Endodermal cell (in vitro differentiated cells): ENCODE measurements around the gene PRMT9. TPM values are rescaled to one million over a fixed set of nuclear protein-coding genes. Genes with fewer than 3 reads are reported as not detected.

Experiments
- DNase-seq: peaks from one replicate; pipeline ENCODE4 v3.0.0-alpha.2; 2017
- H3K27ac ChIP-seq: 2 replicates; pipeline ENCODE4 v1.5.1; 2013; ENCODE audit warnings: mild to moderate bottlenecking, low read depth, low read length, moderate library complexity
- H3K27me3 ChIP-seq: 2 replicates; pipeline ENCODE4 v1.6.1; 2013; ENCODE audit warnings: mild to moderate bottlenecking, low read length, moderate library complexity; ENCODE audit not compliant: insufficient read depth, control insufficient read depth, poor library complexity, severe bottlenecking
- H3K36me3 ChIP-seq: 2 replicates; pipeline ENCODE4 v1.7.0; 2013; ENCODE audit warnings: mild to moderate bottlenecking, low read length, moderate library complexity; ENCODE audit not compliant: control insufficient read depth, insufficient read depth
- H3K4me1 ChIP-seq: one replicate; pipeline ENCODE4 v1.7.0; 2013; ENCODE audit warnings: low read length; ENCODE audit not compliant: control insufficient read depth, insufficient read depth
- H3K4me3 ChIP-seq: 2 replicates; pipeline ENCODE4 v1.5.1; 2013; ENCODE audit warnings: mild to moderate bottlenecking, low read length, moderate library complexity
- H3K9ac ChIP-seq: 2 replicates; pipeline ENCODE4 v1.6.1; 2013; ENCODE audit warnings: mild to moderate bottlenecking, low read length, moderate library complexity; ENCODE audit not compliant: poor library complexity, severe bottlenecking; ENCODE audit errors: extremely low read depth
- H3K9me3 ChIP-seq: 2 replicates; pipeline ENCODE4 v1.6.1; 2013; ENCODE audit warnings: mild to moderate bottlenecking, low read length, moderate library complexity; ENCODE audit not compliant: control insufficient read depth
- H3K27ac Mint-ChIP-seq: 2 replicates; pipeline ENCODE4 v1.8.0; 2020; ENCODE audit warnings: mixed read lengths
- H3K27me3 Mint-ChIP-seq: 2 replicates; pipeline ENCODE4 v1.8.0; 2021; ENCODE audit warnings: mild to moderate bottlenecking, mixed read lengths; ENCODE audit not compliant: insufficient read depth
- H3K36me3 Mint-ChIP-seq: 2 replicates; pipeline ENCODE4 v1.8.0; 2020; ENCODE audit warnings: low read depth, mixed read lengths
- H3K4me1 Mint-ChIP-seq: 2 replicates; pipeline ENCODE4 v1.8.0; 2020; ENCODE audit warnings: mixed read lengths
- H3K4me3 Mint-ChIP-seq: 2 replicates; pipeline ENCODE4 v1.8.0; 2020; ENCODE audit warnings: mild to moderate bottlenecking, moderate library complexity, mixed read lengths
- H3K9me3 Mint-ChIP-seq: 2 replicates; pipeline ENCODE4 v1.8.0; 2020; ENCODE audit warnings: mild to moderate bottlenecking, mixed read lengths
- CTCF ChIP-seq: fragments of 200-600 bp; sonication (generic); conservative IDR thresholded peaks from 2 replicates; pipeline ENCODE4 v1.5.0; 2021; ENCODE audit warnings: antibody characterized with exemption, mild to moderate bottlenecking
- WGBS, 2 experiments: methylation state at CpG; one replicate each; pipeline versions ENCODE4 v1.1.5 to v1.1.7; 2013; ENCODE audit warnings: missing lambda C conversion rate in 2 of 2, mixed read lengths in 1 of 2; ENCODE audit not compliant: insufficient coverage in 1 of 2, insufficient read length in 1 of 2; 5-methylcytosine and 5-hydroxymethylcytosine counted together
- total RNA-seq, 2 donors: library from RNA; stranded (reverse); fragmentation: NEBNext Ultra II Directional in 1 of 2; extraction: Animal tissue kit (Norgen Biotek cat#: 25700) in 1 of 2; gene quantifications; 2 replicates in 1 of 2; 3 replicates in 1 of 2; pipeline ENCODE4 v1.2.1, GENCODE V29; 2021

PRMT9 gene
- total RNA-seq, 2 donors from 2014 or later, result 15.3 to 17.3 TPM

- H3K27ac Mint-ChIP-seq, result no peak overlapping the region
- 80 to 89% methylated on average over 1 to 2 of the region's 2 CpGs for WGBS, 2 experiments
- no peak overlapping the region for H3K4me3 Mint-ChIP-seq
- H3K9me3 Mint-ChIP-seq, result no peaks in the 10 kb centered on the region
- Histone ChIP-seq H3K36me3 (peaks cover 62% of the 10 kb centered on the region), H3K9ac (no peak overlapping the region), H3K4me3 (no peak overlapping the region), H3K4me1 (no peaks in the 10 kb centered on the region), H3K9me3 (no peaks in the 10 kb centered on the region), H3K27ac (no peak overlapping the region), H3K27me3 (no peaks in the 10 kb centered on the region)
- no peaks in the 10 kb centered on the region for H3K27me3 Mint-ChIP-seq
- no peak for DNase-seq
- no peaks in the 10 kb centered on the region for H3K4me1 Mint-ChIP-seq
- peaks cover 63% of the 10 kb centered on the region for H3K36me3 Mint-ChIP-seq
- TF ChIP-seq CTCF, result no peak
Measured at GRCh38 chr4:147638942-147639341, 45.0 kb downstream of the PRMT9 start.

- H3K27me3 Mint-ChIP-seq, result no peaks in the 10 kb centered on the region
- Histone ChIP-seq H3K27me3 (no peaks in the 10 kb centered on the region), H3K4me3 (no peak overlapping the region), H3K4me1 (no peaks in the 10 kb centered on the region), H3K9ac (no peak overlapping the region), H3K9me3 (no peaks in the 10 kb centered on the region), H3K36me3 (peaks cover 67% of the 10 kb centered on the region), H3K27ac (no peak overlapping the region)
- 100% methylated on average over 1 of the region's 1 CpG; no CpG with 5 or more reads in 1 of the 2 experiments for WGBS, 2 experiments
- H3K36me3 Mint-ChIP-seq, result peaks cover 67% of the 10 kb centered on the region
- H3K4me1 Mint-ChIP-seq, result no peaks in the 10 kb centered on the region
- no peak for TF ChIP-seq CTCF
- H3K27ac Mint-ChIP-seq, result no peak overlapping the region
- DNase-seq, result no peak
- H3K4me3 Mint-ChIP-seq, result no peak overlapping the region
- no peaks in the 10 kb centered on the region for H3K9me3 Mint-ChIP-seq
Measured at GRCh38 chr4:147638365-147638764, 45.6 kb downstream of the PRMT9 start.

GRCh38 chr4:147635348-147635747 is 48.6 kb downstream of the PRMT9 start:
- Mint-ChIP-seq H3K4me3 (no peak overlapping the region), H3K27ac (no peak overlapping the region), H3K36me3 (peaks cover 61% of the 10 kb centered on the region), H3K4me1 (no peaks in the 10 kb centered on the region), H3K27me3 (no peaks in the 10 kb centered on the region), H3K9me3 (no peaks in the 10 kb centered on the region)
- H3K27me3 ChIP-seq, result no peaks in the 10 kb centered on the region
- H3K36me3 ChIP-seq, result peaks cover 82% of the 10 kb centered on the region
- H3K9me3 ChIP-seq, result no peaks in the 10 kb centered on the region
- H3K4me1 ChIP-seq, result no peaks in the 10 kb centered on the region
- no peak overlapping the region for H3K27ac ChIP-seq
- no peak overlapping the region for H3K9ac ChIP-seq
- no peak for TF ChIP-seq CTCF
- DNase-seq, result no peak
- no peak overlapping the region for H3K4me3 ChIP-seq
